ENCODE data around the gene ZNF618.

- TF ChIP-seq CTCF (IDR thresholded peaks at IDR 0.05; ENCODE audit: borderline replicate concordance, extremely low read depth, low read length, poor library complexity, severe bottlenecking) (no peak), EZH2 (IDR thresholded peaks at IDR 0.05; ENCODE audit: borderline replicate concordance, low read depth, low read length, severe bottlenecking) (no peak)
Measured at GRCh38 chr9:114034661-114035062, 158.6 kb downstream of the ZNF618 start.
